Measurements from ENCODE around the gene SAPCD2. TPM values are rescaled to one million over a fixed set of nuclear protein-coding genes. Genes with fewer than 3 reads are reported as not detected.
A peak's percentile ranks its signal among the peaks of the same experiment; 100 is the strongest.

Gene SAPCD2
- polyA plus RNA-seq, 1 donor (not counting 4 experiments of a cell fraction or from before 2014, with no cell fraction given) = 1.6 TPM

GRCh38 chr9:137048655-137049543 lies 21.5 kb downstream of the SAPCD2 start:
- Histone ChIP-seq H3K79me2 (ENCODE audit: control insufficient read depth, insufficient read depth, low read length) (peaks cover 2% of the 10 kb centered on the region), H3K9me1 (ENCODE audit: control insufficient read depth, extremely low read depth, insufficient read depth, low read length) (no peaks in the 10 kb centered on the region), H3K4me1 (ENCODE audit: control insufficient read depth, extremely low read depth, insufficient read depth, low read length) (peaks cover 11% of the 10 kb centered on the region), H3K9ac (ENCODE audit: control insufficient read depth, extremely low read depth, insufficient read depth, low read length) (no peak overlapping the region), H2AFZ (ENCODE audit: control insufficient read depth, low read length) (no peak overlapping the region), H3K36me3 (ENCODE audit: control insufficient read depth in 2 of 2, extremely low read depth in 1 of 2, insufficient read depth in 2 of 2, low read length in 2 of 2) (no peaks in the 10 kb centered on the region), H3K27me3 (ENCODE audit: control insufficient read depth, extremely low read depth, insufficient read depth, low read length) (peaks cover 27% of the 10 kb centered on the region), H3K4me3 (ENCODE audit: control insufficient read depth in 2 of 3, extremely low read depth in 1 of 3, insufficient read depth in 2 of 3, low read depth in 1 of 3, low read length in 3 of 3) (no peak overlapping the region), H3K27ac (ENCODE audit: control insufficient read depth, insufficient read depth, low read length) (no peak overlapping the region), H4K20me1 (ENCODE audit: control insufficient read depth, extremely low read depth, insufficient read depth, low read length) (peaks cover 13% of the 10 kb centered on the region), H3K9me3 (ENCODE audit: control insufficient read depth, low read depth, low read length) (no peaks in the 10 kb centered on the region), H3K4me2 (ENCODE audit: control insufficient read depth, extremely low read depth, insufficient read depth, low read depth, low read length) (no peak overlapping the region)
- DNase-seq (ENCODE audit: low read depth, low spot score) = no peak
- dilution Hi-C loops (cut with MboI; ENCODE audit: extremely low pct_ligation_motif_present, low sequenced_read_pairs) = no loop called here
- TF ChIP-seq EZH2 (IDR thresholded peaks at IDR 0.05; ENCODE audit: low read length) (no peak), CTCF (optimal IDR thresholded peaks at IDR 0.05 in 1 of 3, IDR thresholded peaks at IDR 0.05 in 1 of 3, conservative IDR thresholded peaks at IDR 0.05 in 1 of 3; ENCODE audit: extremely low read depth in 1 of 3, insufficient read depth in 2 of 3, low read length in 3 of 3) (no peak)
- no peak for FAIRE-seq

- FAIRE-seq = no peak
- peak within 1 kb of the TSS; percentile 22 for H3K9ac ChIP-seq (ENCODE audit: control insufficient read depth, extremely low read depth, insufficient read depth, low read length)
Observed at GRCh38 chr9:137046088-137046787, 24.1 kb downstream of the SAPCD2 start, which contains the start of gene NPDC1. TSS of gene NPDC1 (minus strand) at chr9:137046177. CDS start at chr9:137045989, 188 bp downstream.

More at GRCh38 chr9:137046088-137046787, 24.1 kb downstream of the SAPCD2 start, which contains the start of gene NPDC1:
- TF ChIP-seq CTCF (optimal IDR thresholded peaks at IDR 0.05 in 1 of 3, IDR thresholded peaks at IDR 0.05 in 1 of 3, conservative IDR thresholded peaks at IDR 0.05 in 1 of 3; ENCODE audit: extremely low read depth in 1 of 3, insufficient read depth in 2 of 3, low read length in 3 of 3) (peak; percentile 85 to 97 (median 91)), EZH2 (IDR thresholded peaks at IDR 0.05; ENCODE audit: low read length) (no peak)
- peaks cover 13% of the 10 kb centered on the region for H4K20me1 ChIP-seq (ENCODE audit: control insufficient read depth, extremely low read depth, insufficient read depth, low read length)
- peaks cover 29% of the 10 kb centered on the region for H3K27me3 ChIP-seq (ENCODE audit: control insufficient read depth, extremely low read depth, insufficient read depth, low read length)
- H2AFZ ChIP-seq (ENCODE audit: control insufficient read depth, low read length) = peak within 1 kb of the TSS; percentile 68
- H3K4me1 ChIP-seq (ENCODE audit: control insufficient read depth, extremely low read depth, insufficient read depth, low read length) = peaks cover 11% of the 10 kb centered on the region
- peaks cover 2% of the 10 kb centered on the region for H3K79me2 ChIP-seq (ENCODE audit: control insufficient read depth, insufficient read depth, low read length)
- no peaks in the 10 kb centered on the region for H3K9me3 ChIP-seq (ENCODE audit: control insufficient read depth, low read depth, low read length)
- no peaks in the 10 kb centered on the region for H3K36me3 ChIP-seq (ENCODE audit: control insufficient read depth in 2 of 2, extremely low read depth in 1 of 2, insufficient read depth in 2 of 2, low read length in 2 of 2)
- H3K4me3 ChIP-seq (ENCODE audit: control insufficient read depth in 2 of 3, extremely low read depth in 1 of 3, insufficient read depth in 2 of 3, low read depth in 1 of 3, low read length in 3 of 3) = peak within 1 kb of the TSS; percentile 53 to 65 (median 63)
- H3K27ac ChIP-seq (ENCODE audit: control insufficient read depth, insufficient read depth, low read length) = no peak within 1 kb of the TSS
- H3K4me2 ChIP-seq (ENCODE audit: control insufficient read depth, extremely low read depth, insufficient read depth, low read depth, low read length) = peak within 1 kb of the TSS; percentile 82
- no peaks in the 10 kb centered on the region for H3K9me1 ChIP-seq (ENCODE audit: control insufficient read depth, extremely low read depth, insufficient read depth, low read length)
- no peak for DNase-seq (ENCODE audit: low read depth, low spot score)
- dilution Hi-C loops (cut with MboI; ENCODE audit: extremely low pct_ligation_motif_present, low sequenced_read_pairs) = no loop called here
